GM12872 (cell line): ENCODE data around the gene UGCG.

Experiments
- TF ChIP-seq, protein P1 (sequence below): IDR thresholded peaks from 3 replicates; pipeline ENCODE4 v1.5.1; 2011; ENCODE audit warnings: low read depth, mild to moderate bottlenecking, low read length, moderate library complexity; ENCODE audit not compliant: insufficient read depth

The UGCG gene

DNA sequence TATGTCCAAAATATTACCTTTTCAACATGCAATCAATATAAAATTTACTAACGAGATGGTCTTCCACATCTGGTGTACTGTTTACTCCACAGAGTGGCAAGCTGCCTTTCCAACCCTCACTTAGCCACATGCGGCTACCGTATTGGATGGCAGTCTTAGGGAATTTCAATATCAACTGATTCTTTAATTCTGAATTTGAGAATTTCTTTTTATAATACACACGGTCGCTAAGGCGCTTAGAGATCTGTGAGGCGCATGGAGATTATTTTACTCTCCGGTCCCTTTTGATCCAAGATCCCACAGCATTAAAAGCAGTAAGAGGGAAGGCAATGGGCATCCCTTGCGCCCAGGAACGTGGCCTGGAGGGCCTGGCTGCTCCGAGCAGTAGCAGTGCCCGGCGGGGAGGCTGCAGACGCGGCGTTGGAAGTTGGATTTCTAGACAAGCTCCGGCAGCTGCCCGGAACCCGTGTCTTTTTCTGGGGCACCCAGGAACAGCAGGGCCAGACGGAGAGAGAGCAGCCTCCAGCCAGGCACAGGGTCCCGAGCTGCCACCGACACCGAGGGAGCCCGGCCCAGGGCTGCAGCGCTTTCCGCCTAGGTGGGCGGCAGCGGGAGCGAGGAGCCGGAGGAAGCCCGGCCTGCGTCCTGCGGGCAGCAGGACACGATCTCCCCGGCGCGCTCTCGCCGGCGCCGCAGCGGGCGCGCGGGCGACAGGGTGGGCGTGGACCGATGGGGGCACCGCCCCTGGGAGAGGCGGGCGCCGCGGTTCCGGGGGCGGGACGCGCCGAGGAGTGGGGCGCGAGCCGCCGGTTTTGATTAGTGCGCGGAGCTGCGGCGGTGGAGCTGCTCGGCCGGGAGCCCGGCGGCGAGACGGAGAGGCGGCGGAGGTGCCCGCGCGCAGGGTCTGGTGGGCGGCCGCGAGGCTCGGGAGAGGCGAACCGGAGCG is at the start of gene UGCG:
TSS of gene UGCG (plus strand) at position 819 of the 946 bp plus-strand sequence. CDS start 402 bp downstream, outside the sequence.
- TF ChIP-seq, protein P1, sequence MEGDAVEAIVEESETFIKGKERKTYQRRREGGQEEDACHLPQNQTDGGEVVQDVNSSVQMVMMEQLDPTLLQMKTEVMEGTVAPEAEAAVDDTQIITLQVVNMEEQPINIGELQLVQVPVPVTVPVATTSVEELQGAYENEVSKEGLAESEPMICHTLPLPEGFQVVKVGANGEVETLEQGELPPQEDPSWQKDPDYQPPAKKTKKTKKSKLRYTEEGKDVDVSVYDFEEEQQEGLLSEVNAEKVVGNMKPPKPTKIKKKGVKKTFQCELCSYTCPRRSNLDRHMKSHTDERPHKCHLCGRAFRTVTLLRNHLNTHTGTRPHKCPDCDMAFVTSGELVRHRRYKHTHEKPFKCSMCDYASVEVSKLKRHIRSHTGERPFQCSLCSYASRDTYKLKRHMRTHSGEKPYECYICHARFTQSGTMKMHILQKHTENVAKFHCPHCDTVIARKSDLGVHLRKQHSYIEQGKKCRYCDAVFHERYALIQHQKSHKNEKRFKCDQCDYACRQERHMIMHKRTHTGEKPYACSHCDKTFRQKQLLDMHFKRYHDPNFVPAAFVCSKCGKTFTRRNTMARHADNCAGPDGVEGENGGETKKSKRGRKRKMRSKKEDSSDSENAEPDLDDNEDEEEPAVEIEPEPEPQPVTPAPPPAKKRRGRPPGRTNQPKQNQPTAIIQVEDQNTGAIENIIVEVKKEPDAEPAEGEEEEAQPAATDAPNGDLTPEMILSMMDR, result no peak

DNA sequence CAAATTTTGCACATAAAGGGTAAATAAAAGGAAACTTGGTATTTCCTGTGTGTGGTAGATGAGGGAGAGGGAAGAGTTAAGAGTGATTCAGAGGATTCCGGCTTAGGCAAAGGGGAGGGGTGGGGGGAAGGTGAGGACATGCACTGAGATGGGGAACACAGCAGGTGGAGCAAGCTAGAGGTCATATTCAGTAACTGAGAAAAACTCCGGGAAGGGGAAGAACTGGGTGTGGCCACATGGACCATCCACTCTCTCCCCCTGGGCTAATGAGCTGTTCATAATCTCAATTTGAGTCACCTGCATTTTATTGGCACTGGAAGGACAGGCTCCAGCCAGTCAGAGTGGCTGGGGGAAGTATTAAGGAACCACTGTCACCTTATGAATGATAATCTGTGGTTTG is 45.1 kb upstream of the UGCG start:
- TF ChIP-seq, protein P1, result no peak

DNA sequence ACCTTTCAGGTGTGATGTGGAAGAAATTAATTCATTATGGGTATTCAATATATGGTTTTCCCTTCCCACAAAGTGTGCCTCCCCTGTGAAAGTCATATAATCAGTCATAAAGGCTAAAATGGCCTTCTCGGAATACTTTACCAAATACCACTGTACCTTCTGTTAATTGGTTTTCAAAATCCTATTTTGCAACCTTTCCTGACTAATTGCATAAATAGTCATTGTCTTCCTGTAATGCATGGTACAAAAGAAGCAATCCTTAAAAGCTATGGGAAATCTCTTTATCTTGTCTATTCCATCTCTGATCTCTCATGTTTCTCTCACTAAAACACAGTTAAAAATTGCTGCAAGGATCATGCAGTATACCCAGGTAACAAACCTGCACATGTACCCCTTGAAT is 44.3 kb upstream of the UGCG start:
- TF ChIP-seq, protein P1, result no peak

DNA sequence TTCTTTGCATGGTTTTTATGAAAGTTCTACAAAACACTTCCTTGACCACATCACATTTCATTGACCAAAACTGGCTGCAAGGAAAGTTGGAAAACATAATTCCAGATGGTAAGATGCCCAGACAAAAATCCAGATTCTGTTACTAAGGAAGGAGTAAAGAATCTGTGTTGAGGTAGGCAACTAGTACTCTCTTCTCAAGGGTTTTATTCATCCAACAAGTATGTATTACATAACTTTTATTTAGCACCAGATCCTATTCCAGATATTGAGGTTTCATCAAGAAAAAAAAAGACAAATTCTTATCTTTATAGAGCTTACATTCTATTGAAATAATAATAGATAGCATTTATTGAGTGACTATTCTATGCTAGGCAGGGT is 43.2 kb upstream of the UGCG start:
- TF ChIP-seq, protein P1, result no peak

DNA sequence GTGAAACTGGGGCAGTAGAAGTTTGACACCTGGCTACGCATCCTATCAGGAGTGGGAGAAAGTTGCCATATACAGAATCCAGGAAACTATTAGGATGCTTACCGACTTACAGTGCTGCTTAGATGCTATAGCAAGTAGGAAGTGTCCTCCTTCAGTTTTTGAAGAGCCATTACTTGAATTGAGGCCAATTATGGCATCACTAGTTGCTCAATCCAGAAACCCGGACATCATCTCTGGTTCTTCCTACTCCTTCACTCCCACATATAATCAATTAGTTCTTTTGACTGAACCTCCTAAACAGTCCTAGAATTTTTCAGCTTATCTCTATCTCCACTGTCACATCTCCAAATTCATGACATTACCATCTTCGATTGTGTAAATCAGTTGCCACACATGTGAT is 41.8 kb upstream of the UGCG start:
- TF ChIP-seq, protein P1, result no peak

DNA sequence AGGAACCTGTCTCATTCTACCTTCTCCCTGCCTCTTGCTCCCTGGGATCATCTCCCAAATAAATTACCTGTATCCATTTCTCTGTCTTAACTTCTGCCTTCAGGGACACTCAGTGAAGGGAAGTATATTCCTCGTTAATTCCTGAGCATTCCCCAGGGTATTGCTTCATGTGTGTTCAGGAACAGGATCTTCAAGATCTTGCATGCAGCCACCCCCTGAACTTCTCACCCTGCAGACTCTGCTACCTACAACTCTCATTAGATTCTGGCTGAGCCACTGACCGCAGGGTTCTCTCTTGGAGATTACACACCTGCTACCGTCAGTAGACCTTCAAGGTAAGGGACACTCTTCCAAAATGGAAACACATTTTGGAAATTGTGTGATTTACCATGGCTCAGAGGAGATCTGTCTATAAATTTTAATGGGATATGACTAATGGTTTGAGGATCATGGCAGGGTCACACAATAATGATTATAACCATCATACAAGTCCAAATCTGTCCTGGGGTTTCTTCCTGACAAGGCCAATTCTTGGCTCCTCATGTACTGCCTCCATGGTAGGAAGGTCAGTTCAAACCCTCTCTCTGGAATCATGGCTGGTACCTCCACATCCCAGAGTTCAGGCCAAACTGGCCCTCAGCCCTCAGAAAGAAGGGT is 38.9 kb upstream of the UGCG start:
- TF ChIP-seq, protein P1, result no peak

DNA sequence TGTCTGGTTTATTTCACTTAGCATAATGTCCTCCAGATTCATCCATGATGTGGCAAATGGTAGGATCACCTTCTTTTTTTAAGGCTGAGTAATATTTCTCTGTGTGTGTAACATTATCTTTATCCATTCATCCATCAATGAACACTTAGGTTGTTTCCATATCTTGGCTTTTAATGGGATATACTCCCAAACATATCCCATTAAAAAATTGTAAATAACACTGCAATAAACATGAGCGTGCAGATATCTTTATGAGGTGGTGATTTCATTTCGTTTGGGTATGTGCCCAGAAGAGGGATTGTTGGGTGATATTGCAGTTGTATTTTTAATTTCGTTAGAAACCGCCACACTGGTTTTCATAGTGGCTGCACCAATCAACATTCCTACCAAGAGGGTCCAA is 36.2 kb upstream of the UGCG start:
- TF ChIP-seq, protein P1, result no peak
